ENCODE data around the gene MRPS21.
A peak's percentile ranks its signal among the peaks of the same experiment; 100 is the strongest.

Gene MRPS21

DNA sequence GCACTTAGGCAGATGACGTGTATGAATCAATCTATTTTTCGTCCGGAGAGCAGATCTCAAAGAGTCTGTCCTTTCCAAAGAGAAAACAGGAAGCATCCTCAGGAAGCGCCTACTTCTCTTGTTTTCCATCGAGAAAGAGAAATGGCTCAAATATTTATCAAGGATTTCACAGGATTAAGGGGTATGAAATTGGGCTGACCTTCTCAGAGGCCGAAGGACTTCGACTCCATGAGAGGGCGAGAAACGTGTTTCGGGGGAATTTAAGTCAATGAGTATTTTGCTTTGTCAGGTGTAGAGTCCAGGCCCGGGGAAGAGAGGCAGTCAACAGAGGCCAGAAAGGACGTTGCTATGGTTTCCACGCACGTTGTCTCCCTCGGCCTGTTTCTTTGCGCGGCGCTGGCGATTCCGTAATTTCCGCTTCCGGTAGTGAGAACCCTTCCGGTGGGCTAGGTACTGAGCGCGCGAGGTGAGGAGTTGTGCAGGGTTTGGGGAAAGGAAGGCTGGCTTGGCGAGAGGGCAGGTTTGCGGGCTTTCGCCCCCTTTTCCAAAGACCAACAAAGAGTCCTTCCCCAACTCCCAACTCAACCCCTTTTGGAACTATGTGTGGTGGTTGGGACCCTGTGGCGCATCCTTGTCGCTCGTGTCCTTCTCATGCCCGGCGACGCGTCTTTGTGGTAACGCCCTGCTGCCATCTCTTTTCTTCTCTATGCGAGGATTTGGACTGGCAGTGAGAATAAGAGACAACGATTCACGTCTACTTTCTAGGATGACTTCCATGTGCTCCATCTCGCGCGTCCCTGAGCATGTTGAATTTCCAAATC lies at the start of gene MRPS21:
Gene MRPS21, plus strand, starts transcription at position 429 of the 821 bp plus-strand sequence. CDS start 506 bp downstream, outside the sequence.
- DNase-seq = peak; percentile 93 to 98 (median 97)

- no peak for DNase-seq
These were observed 43.7 kb upstream of the MRPS21 start for GRCh38 chr1:150249936-150250335.

GRCh38 chr1:150256198-150256553 lies 37.5 kb upstream of the MRPS21 start:
- DNase-seq = peak in 1 of 3 experiments; percentile 41

DNA sequence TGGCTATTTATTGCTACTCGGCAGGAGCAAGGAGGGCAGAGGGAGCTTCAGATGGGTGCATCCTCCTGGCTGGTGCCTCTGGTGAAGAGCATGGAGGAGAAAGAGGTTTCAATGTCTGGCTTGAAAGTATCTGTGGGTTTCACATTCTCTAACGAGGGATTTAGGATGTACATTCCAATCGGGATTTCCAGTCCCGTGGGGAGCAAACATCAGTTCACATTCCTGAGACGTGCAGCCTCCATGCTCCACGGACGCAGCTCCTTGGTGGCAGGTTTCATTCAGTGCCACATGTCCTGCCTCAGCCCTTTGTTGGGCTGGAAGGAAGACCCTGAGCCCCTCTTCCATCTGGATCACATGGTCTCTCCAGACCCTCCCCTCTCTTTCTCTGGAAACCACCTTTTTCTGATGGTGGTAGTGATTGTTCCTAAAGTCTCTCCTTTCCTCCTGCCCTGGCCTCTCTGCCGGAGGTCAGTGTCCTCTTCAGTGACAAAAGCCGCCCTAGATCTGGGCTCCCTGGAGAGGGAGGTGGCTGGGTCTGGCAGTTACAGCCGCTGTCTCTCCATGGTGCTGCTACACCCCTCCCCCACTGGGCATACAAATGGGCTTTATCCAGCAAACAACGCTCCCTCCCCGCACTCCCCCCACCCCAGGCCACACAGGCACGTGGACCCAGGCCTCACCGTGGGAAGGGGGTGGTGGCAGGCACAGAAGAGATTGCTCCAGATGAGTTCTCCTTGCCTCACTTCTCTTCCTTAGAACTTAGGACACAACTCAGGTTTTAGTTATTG lies 36.9 kb upstream of the MRPS21 start:
- DNase-seq = peak in 2 of 3 experiments; percentile 50 to 71

DNA sequence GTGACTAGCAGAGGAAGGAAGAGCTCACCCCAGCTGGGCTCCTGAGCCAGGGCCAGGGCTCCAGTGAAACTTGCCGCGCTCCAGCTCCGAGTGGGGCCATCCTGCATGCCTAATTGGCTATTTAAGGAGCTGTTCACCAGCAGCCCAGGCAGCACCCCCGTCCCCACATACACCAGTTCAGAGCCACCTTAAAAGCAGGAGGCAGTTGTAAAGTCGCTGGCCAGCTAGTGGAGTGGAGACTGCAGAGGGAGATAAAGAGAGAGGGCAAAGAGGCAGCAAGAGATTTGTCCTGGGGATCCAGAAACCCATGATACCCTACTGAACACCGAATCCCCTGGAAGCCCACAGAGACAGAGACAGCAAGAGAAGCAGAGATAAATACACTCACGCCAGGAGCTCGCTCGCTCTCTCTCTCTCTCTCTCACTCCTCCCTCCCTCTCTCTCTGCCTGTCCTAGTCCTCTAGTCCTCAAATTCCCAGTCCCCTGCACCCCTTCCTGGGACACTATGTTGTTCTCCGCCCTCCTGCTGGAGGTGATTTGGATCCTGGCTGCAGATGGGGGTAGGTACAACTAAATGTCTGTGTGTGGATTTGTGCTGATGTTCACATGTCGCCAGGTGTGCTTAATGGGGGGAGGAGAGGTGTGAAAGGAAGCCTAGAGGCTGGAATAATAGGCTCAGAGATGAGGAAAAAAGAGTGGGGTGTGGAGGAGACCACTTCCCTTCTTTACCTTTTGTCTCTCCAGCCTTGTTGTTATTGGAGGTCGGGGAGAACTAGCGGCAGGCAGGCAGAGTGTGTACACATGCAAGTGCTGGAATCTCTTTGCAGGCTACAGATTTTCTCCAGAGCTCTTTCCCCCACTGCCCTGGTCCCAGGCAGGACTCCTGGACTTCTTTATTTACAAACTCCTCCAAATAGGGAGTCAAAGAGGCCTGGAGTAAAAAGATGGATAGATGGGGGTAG lies 35.8 kb upstream of the MRPS21 start, which contains the start of gene CA14:
Gene CA14, plus strand, starts transcription at position 151 of the 962 bp plus-strand sequence. Its CDS starts 355 bp downstream, at position 506.
- DNase-seq = peak in 1 of 3 experiments; percentile 17

DNA sequence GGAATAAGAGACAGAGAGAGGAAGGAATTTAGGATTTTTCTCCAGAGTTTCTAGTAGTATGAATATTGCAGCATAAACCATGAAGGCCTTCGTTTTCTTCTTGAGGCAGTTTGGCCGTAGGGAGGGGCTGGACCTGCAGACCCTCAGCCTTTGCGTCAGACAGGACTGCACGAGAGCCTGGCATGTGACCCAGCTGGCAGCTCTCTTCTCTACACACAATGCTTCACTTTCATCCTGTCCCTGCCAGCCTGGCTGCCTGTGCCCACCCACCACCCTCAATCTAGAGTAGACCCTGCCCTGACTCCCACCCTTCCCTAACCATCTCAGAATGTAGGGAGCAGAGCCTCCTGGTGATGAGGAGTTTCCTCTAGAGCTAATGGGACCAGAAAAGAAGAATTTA lies 34.4 kb upstream of the MRPS21 start:
- no peak for DNase-seq

GRCh38 chr1:150259758-150260669 lies 33.6 kb upstream of the MRPS21 start:
- DNase-seq = peak in 2 of 3 experiments; percentile 21 to 83

DNA sequence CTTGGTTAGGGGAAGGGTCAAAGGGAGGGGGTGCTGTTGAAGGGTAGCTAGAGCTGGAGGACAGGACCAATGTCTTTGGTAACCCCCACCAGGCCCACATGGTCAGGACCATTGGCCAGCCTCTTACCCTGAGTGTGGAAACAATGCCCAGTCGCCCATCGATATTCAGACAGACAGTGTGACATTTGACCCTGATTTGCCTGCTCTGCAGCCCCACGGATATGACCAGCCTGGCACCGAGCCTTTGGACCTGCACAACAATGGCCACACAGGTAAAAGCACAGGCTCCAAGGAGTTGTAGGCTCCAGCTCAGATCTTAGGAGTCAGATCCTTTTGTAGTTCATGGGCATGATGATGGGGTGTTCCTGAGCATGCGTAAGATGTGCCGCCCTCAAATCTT lies 32.3 kb upstream of the MRPS21 start:
- DNase-seq = no peak

- DNase-seq = no peak
These were observed 31.0 kb upstream of the MRPS21 start for GRCh38 chr1:150262388-150263320.

GRCh38 chr1:150263549-150263948 lies 30.1 kb upstream of the MRPS21 start:
- DNase-seq = no peak

DNA sequence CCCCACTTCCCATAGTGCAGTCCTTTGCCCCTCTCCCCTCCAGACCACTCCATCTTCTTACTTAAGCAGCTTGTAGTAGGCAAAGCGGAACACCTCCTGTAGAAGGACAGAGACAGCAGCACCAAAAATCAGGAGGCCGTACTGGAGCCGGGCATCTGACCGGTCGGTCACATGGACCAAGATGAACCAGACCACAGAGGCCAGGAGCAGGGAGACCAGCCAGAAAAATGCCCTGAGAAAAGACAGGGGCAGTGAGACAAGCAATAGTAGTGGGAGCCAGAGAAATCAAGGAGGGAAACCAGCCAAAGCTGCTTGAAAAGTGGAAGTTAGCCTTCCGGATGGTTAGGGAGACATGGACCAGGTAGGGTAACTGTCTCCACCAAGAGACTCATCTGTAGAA lies 25.8 kb upstream of the MRPS21 start:
- no peak for DNase-seq

DNA sequence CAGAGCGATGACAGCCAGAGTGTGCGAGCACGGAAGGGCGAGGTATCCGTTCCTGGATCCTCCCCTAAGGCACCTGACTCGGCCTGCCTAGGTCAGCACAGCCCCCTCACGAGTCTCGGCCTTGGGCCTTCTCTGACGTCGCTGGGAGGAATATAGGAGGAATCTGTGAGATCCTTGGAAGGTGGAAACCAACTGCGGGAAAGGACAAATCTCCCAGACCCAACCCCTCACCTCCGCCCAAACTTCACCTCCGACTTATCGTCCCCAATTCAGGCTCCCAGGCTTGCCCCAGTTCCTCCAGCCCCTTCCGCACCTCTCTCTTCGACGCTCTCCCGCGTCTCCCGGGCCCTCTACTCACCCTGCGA lies 25.3 kb upstream of the MRPS21 start:
- peak in 1 of 3 experiments; percentile 28 for DNase-seq

DNA sequence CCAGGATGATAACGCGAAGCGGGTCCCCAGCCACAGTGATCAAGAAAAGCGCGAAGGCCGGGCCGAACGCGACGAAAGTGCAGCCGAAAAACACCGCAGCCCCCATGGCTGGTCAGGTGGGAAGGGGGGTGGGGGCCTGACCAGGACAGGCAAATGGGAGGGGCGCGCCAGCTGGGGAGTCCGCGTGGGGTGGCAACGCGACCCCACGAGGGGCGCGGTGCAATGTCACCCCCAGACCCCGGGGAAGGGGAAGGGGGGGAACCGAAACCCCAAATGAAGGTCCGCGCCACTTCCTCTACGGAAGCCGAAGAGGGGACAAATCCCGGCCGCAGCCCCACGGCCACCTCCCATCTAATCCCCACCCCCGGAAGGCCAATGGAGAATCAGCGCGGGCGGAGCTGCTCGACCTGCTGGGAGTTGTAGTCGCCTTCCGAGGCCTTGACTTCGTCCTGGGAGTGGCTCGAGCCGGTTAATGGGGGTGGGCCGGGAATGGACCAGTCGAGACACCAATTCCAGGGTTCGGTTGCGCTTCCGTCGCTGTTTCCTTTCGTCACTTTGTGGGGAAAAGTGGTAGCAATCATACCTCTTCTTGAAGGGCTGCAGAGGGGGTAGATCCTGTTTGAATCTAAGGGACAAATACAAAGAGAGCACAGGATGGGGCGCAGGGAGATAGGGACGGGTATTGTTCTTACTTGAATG lies 24.8 kb upstream of the MRPS21 start, which contains the start of gene APH1A:
Gene APH1A, minus strand, starts transcription at position 312 of the 699 bp plus-strand sequence. Its CDS starts 206 bp downstream, at position 106.
- peak; percentile 95 to 99 (median 97) for DNase-seq

GRCh38 chr1:150269451-150269850 lies 24.2 kb upstream of the MRPS21 start:
- DNase-seq = no peak

GRCh38 chr1:150271291-150271959 lies 22.2 kb upstream of the MRPS21 start:
- DNase-seq = no peak

GRCh38 chr1:150273311-150273710 lies 20.4 kb upstream of the MRPS21 start:
- DNase-seq = no peak

- DNase-seq = peak in 2 of 3 experiments; percentile 16 to 45
These were observed 13.4 kb upstream of the MRPS21 start for GRCh38 chr1:150280138-150280707.

DNA sequence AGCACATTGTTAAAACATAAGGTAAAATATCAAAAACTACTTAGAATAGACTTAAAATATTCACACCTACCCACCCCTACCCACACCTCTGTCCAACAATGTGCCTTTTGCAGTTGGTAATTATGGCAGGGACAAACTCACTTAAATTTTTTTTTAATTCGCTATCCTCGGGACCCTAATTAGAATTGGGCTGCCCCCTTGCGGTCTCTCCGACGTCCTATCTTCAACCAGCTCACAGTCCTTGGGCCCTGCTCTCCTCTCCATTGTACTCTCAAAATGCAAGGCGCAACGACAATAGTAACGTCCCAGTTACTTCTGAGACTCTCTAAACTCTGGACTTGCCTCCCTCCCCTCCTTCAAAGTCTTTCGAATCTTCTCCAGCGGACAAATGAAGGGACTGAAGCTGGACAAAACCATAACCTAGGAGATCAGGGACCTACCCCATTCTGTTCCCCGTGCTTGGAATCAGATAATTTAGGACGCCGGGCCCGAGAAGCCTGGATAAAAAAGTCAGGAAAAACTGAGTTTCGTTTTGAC lies 12.4 kb upstream of the MRPS21 start:
- DNase-seq = peak; percentile 75 to 84 (median 80)
